Measurements from ENCODE around the gene MGST2. TPM values are rescaled to one million over a fixed set of nuclear protein-coding genes. Genes with fewer than 3 reads are reported as not detected.

The MGST2 gene
- polyA plus RNA-seq, 1 donor (not counting 4 experiments of a cell fraction or from before 2014, with no cell fraction given), result 57.6 TPM

- H3K27me3 ChIP-seq (ENCODE audit: control insufficient read depth, extremely low read depth, insufficient read depth, low read length), result peaks cover 13% of the 10 kb centered on the region
- H3K9me1 ChIP-seq (ENCODE audit: control insufficient read depth, extremely low read depth, insufficient read depth, low read length), result no peaks in the 10 kb centered on the region
- no peak overlapping the region for H3K4me3 ChIP-seq (ENCODE audit: control insufficient read depth in 2 of 3, extremely low read depth in 1 of 3, insufficient read depth in 2 of 3, low read depth in 1 of 3, low read length in 3 of 3)
- TF ChIP-seq EZH2 (IDR thresholded peaks at IDR 0.05; ENCODE audit: low read length) (no peak), CTCF (optimal IDR thresholded peaks at IDR 0.05 in 1 of 3, IDR thresholded peaks at IDR 0.05 in 1 of 3, conservative IDR thresholded peaks at IDR 0.05 in 1 of 3; ENCODE audit: extremely low read depth in 1 of 3, insufficient read depth in 2 of 3, low read length in 3 of 3) (no peak)
- no peak overlapping the region for H3K4me2 ChIP-seq (ENCODE audit: control insufficient read depth, extremely low read depth, insufficient read depth, low read depth, low read length)
- no peaks in the 10 kb centered on the region for H3K79me2 ChIP-seq (ENCODE audit: control insufficient read depth, insufficient read depth, low read length)
- no peak for FAIRE-seq
- no peaks in the 10 kb centered on the region for H4K20me1 ChIP-seq (ENCODE audit: control insufficient read depth, extremely low read depth, insufficient read depth, low read length)
- no peak overlapping the region for H3K27ac ChIP-seq (ENCODE audit: control insufficient read depth, insufficient read depth, low read length)
- no peak overlapping the region for H3K9ac ChIP-seq (ENCODE audit: control insufficient read depth, extremely low read depth, insufficient read depth, low read length)
- H3K9me3 ChIP-seq (ENCODE audit: control insufficient read depth, low read depth, low read length), result no peaks in the 10 kb centered on the region
- peaks cover 15% of the 10 kb centered on the region for H3K4me1 ChIP-seq (ENCODE audit: control insufficient read depth, extremely low read depth, insufficient read depth, low read length)
- dilution Hi-C loops (cut with MboI; ENCODE audit: extremely low pct_ligation_motif_present, low sequenced_read_pairs), result no loop called here
- DNase-seq (ENCODE audit: low read depth, low spot score), result no peak
- no peaks in the 10 kb centered on the region for H3K36me3 ChIP-seq (ENCODE audit: control insufficient read depth in 2 of 2, extremely low read depth in 1 of 2, insufficient read depth in 2 of 2, low read length in 2 of 2)
- H2AFZ ChIP-seq (ENCODE audit: control insufficient read depth, low read length), result no peak overlapping the region
Observed at GRCh38 chr4:139736661-139737060, 71.0 kb downstream of the MGST2 start.

- DNase-seq (ENCODE audit: low read depth, low spot score) (no peak), FAIRE-seq (no peak)
- Histone ChIP-seq H3K9me1 (ENCODE audit: control insufficient read depth, extremely low read depth, insufficient read depth, low read length) (no peaks in the 10 kb centered on the region), H3K27me3 (ENCODE audit: control insufficient read depth, extremely low read depth, insufficient read depth, low read length) (peaks cover 13% of the 10 kb centered on the region), H3K4me1 (ENCODE audit: control insufficient read depth, extremely low read depth, insufficient read depth, low read length) (peaks cover 15% of the 10 kb centered on the region), H4K20me1 (ENCODE audit: control insufficient read depth, extremely low read depth, insufficient read depth, low read length) (no peaks in the 10 kb centered on the region), H3K4me3 (ENCODE audit: control insufficient read depth in 2 of 3, extremely low read depth in 1 of 3, insufficient read depth in 2 of 3, low read depth in 1 of 3, low read length in 3 of 3) (no peak overlapping the region), H3K79me2 (ENCODE audit: control insufficient read depth, insufficient read depth, low read length) (no peaks in the 10 kb centered on the region), H3K9ac (ENCODE audit: control insufficient read depth, extremely low read depth, insufficient read depth, low read length) (no peak overlapping the region), H3K4me2 (ENCODE audit: control insufficient read depth, extremely low read depth, insufficient read depth, low read depth, low read length) (no peak overlapping the region), H3K36me3 (ENCODE audit: control insufficient read depth in 2 of 2, extremely low read depth in 1 of 2, insufficient read depth in 2 of 2, low read length in 2 of 2) (no peaks in the 10 kb centered on the region), H3K27ac (ENCODE audit: control insufficient read depth, insufficient read depth, low read length) (no peak overlapping the region), H3K9me3 (ENCODE audit: control insufficient read depth, low read depth, low read length) (no peaks in the 10 kb centered on the region), H2AFZ (ENCODE audit: control insufficient read depth, low read length) (no peak overlapping the region)
- dilution Hi-C loops (cut with MboI; ENCODE audit: extremely low pct_ligation_motif_present, low sequenced_read_pairs), result no loop called here
- TF ChIP-seq EZH2 (IDR thresholded peaks at IDR 0.05; ENCODE audit: low read length) (no peak), CTCF (optimal IDR thresholded peaks at IDR 0.05 in 1 of 3, IDR thresholded peaks at IDR 0.05 in 1 of 3, conservative IDR thresholded peaks at IDR 0.05 in 1 of 3; ENCODE audit: extremely low read depth in 1 of 3, insufficient read depth in 2 of 3, low read length in 3 of 3) (no peak)
Observed at GRCh38 chr4:139738846-139739613, 73.4 kb downstream of the MGST2 start.

All from keratinocyte (primary cell).